K562 (cell line): Measurements from ENCODE around the gene ANXA4. TPM values are rescaled to one million over a fixed set of nuclear protein-coding genes. Genes with fewer than 3 reads are reported as not detected.

Experiments
- CEBPB ChIP-seq: fragments of 450-650 bp; IDR thresholded peaks from 2 replicates; pipeline ENCODE4 v1.6.1; 2016; ENCODE audit warnings: missing genetic modification characterization, missing compliant biosample characterization
- CHD7 ChIP-seq: fragments of 200-600 bp; sonication (generic); IDR thresholded peaks from one replicate; pipeline ENCODE4 v1.6.1; 2012; ENCODE audit warnings: mild to moderate bottlenecking, low read depth, low read length, inconsistent platforms
- GABPA ChIP-seq: fragments of 200-800 bp; sonication (Bioruptor generic); conservative IDR thresholded peaks from 2 replicates; pipeline ENCODE4 v1.6.1; 2016; ENCODE audit warnings: low read depth, missing genetic modification characterization, missing compliant biosample characterization
- KAT2B ChIP-seq: IDR thresholded peaks from one replicate; pipeline ENCODE4 v1.6.1; 2012; ENCODE audit warnings: low read depth, mild to moderate bottlenecking, control low read depth, inconsistent platforms, low read length, moderate library complexity
- L3MBTL2 ChIP-seq: fragments of 450-650 bp; IDR thresholded peaks from 2 replicates; pipeline ENCODE4 v1.6.1; 2016; ENCODE audit warnings: mild to moderate bottlenecking, moderate library complexity
- NEUROD1 ChIP-seq: fragments of 150-350 bp; IDR thresholded peaks from 2 replicates; pipeline ENCODE4 v1.6.1; 2014; ENCODE audit warnings: borderline replicate concordance, low read length, low read depth; ENCODE audit not compliant: partially characterized antibody
- POLR2B ChIP-seq: fragments of 450-650 bp; IDR thresholded peaks from 2 replicates; pipeline ENCODE4 v1.6.1; 2018; ENCODE audit warnings: low read depth; ENCODE audit not compliant: partially characterized antibody
- SOX6 ChIP-seq: fragments of 450-650 bp; IDR thresholded peaks from 2 replicates; pipeline ENCODE4 v1.6.1; 2014; ENCODE audit warnings: mild to moderate bottlenecking
- ZNF263 ChIP-seq: sonication (generic); formaldehyde crosslinking; IDR thresholded peaks from 2 replicates; pipeline ENCODE4 v1.8.0; 2022; ENCODE audit warnings: mild to moderate bottlenecking, missing genetic modification reagents, borderline replicate concordance
- ZNF668 ChIP-seq: fragments of 250-450 bp; sonication (Bioruptor Pico); IDR thresholded peaks from 2 replicates; pipeline ENCODE4 v1.8.0; 2022; ENCODE audit warnings: mild to moderate bottlenecking, inconsistent platforms
- polyA plus RNA-seq, 8 experiments: library from polyadenylated mRNA; depleted of rRNA in 4 of 8; stranded (reverse) in 5 of 8; unstranded in 3 of 8; fragments of >200 nt; fragmentation: Nextera tagmentation in 2 of 8; fragmentation: Illumina TruSeq in 1 of 8; extraction: Ambion mirVana in 2 of 8; extraction: Trizol in 1 of 8; gene quantifications; 2 replicates each; pipeline versions ENCODE4 v1.2.1 to v1.2.3, GENCODE V29; 2011 to 2014; ENCODE audit warnings: inconsistent platforms in 1 of 8, missing spikeins in 1 of 8
- total RNA-seq, 7 experiments: library from RNA; depleted of rRNA in 6 of 7; stranded (reverse); fragments of >200 nt in 6 of 7; fragmentation: Illumina TruSeq in 2 of 7; extraction: Trizol in 2 of 7; gene quantifications; 2 replicates each; pipeline versions ENCODE4 v1.2.1 to v1.2.3, GENCODE V29; 2011 to 2021; ENCODE audit warnings: low replicate concordance in 1 of 7

Gene ANXA4
- total and polyA plus RNA-seq, 9 of the 15 experiments (the other 6 are each of a cell fraction or from before 2014, with no cell fraction given), result 3.4 to 13.6 (median 11.6) TPM

DNA sequence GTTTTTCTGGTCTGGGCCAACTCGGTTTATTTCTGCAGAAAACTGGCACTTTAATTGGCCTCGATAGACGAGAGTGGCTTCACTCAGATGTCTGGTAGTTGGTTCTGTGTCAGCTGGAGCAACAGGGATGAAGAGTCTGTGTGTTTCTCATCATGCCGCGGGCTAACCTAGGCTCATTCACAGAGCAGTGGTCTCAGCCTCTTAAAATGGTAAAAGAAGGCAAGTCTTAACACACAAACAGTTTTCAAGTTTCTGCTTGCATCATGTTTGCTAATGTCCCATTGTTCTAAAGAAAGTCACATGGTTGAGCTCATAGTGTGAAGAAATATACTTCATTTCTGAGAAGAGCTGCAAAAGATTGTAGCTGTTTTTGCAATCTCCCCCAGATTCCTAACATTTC is 37.5 kb upstream of the ANXA4 start (continued):
- TF ChIP-seq CHD7, result no peak
- TF ChIP-seq ZNF668 (CRISPR knock-in tag), result no peak
- TF ChIP-seq L3MBTL2, result no peak
- TF ChIP-seq CEBPB (tag), result peak; percentile 49
- TF ChIP-seq SOX6, result peak; percentile 60; the same call in 1 of the 2 replicates
- TF ChIP-seq POLR2B, result no peak
- no peak for TF ChIP-seq ZNF263 (CRISPR knock-in tag)
- no peak for TF ChIP-seq NEUROD1
- no peak for TF ChIP-seq KAT2B
- TF ChIP-seq GABPA (tag), result no peak
- TF ChIP-seq, all 486 proteins: peak for 4
